Stimulated activated CD4-positive, alpha-beta T cell treated with anti-CD3 and anti-CD28 coated beads, Interleukin-4, amount 100 ng/mL, for 4 hours (primary cell): ENCODE measurements around the gene ZHX3.
"Not testable (repeated sequence)": the region's sequence is repeated elsewhere in the genome, so short reads cannot be mapped to it uniquely, and the experiment has no call there.

Source experiments
- DNase-seq, 2 experiments: peaks; one replicate each; pipeline ENCODE4 v3.0.0-alpha.2; 2020

Gene ZHX3

DNA sequence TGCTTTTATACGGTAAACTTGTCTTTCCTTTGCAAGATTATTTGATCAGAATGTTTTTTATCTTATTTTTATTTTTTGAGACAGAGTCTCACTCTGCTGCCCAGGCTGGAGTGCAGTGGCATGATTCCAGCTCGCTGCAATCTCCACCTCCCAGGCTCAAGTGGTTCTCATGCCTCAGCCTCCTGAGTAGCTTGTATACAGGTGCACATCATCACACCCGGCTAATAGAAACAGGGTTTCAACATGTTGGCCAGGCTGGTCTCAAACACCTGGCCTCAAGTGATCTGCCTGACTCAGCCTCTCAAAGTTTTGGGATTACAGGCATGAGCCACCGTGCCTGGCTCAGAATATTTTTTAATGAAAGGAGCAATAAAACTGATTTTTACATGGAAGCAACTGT, 14.2 kb upstream of the ZHX3 start:
- no peak for DNase-seq

GRCh38 chr20:41330941-41331340, 13.4 kb upstream of the ZHX3 start:
- DNase-seq = no peak

GRCh38 chr20:41330343-41330720, 12.8 kb upstream of the ZHX3 start:
- DNase-seq = no peak

DNA sequence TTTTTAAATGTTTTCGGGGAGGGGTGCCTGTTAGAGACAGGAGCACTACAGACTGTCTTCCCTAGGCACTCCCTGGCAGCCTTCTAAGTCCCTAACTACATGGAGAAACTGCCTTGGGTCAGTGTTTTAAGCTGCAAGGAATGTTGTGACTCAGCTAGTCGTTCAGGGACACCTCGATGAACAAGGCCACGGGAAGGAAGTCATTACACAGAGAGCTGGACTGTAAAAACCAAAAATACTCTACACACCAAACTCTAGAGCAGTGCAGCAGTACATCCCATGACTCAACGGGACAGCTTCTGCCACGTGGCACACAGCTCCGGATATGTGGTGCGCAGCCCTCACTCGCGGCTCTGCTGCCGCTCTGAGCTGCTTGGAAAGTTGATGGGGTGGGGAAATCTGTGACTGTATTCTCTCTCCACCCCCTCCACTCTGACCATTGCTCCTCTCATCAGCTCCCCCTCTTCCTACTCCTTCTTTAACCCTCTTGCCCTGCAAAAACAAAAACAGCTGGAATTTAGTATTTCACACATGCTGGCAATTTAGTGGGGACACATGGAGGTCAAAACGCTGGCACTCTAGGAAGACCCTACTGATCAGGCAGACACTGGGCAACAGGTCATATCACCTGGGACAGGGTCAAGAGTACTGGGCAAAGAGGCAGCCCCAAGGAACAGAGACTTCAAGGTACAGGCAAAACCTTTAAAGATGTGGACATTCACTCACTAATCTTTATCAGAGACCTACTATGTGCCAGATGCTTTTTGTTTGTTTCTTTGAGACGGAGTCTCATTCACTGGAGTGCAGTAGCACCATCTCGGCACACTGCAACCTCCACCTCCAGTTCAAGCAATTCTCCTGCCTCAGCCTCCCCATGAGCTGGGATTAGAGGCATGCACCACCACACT, 12.2 kb upstream of the ZHX3 start:
- peak; percentile 54 to 77 for DNase-seq

DNA sequence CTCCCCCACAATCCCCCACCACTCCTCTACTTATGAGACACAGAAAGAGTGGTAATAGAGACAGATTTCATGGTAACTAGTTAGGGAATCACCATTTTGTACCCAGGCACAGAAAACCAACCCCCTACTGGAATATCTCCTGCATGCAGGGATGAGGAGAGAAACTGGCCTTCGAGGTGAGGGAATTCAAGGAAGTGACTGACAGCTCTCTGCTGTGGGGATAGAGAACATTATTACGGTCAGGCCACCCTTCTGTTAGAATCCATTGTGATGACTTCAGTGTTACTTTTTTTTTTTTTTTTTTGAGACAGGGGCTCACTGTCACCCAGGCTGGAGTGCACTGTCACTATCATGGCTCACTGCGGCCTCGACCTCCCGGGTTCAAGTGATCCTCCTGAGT, 9.6 kb upstream of the ZHX3 start:
- DNase-seq = no peak

GRCh38 chr20:41320976-41321375, 3.4 kb upstream of the ZHX3 start:
- no peak for DNase-seq

DNA sequence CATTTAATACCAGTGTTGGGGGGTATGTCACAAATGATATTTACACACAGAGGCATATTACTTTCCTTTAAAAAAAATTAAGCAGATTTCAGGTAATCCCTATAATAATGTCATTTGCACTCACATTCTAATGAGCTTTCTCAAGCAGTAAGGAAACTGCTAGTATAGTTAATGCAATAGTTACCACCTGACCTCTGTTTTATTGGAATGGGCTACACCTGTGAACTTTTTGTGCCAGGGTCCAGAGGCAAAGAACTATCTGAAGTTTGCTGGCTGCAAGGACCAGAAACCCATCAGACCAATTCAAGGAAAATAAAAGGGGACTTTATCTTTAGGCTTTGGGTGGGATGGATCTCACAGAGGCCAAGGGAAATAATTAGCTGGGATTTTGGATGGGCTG, 2.9 kb upstream of the ZHX3 start:
- DNase-seq = no peak

DNA sequence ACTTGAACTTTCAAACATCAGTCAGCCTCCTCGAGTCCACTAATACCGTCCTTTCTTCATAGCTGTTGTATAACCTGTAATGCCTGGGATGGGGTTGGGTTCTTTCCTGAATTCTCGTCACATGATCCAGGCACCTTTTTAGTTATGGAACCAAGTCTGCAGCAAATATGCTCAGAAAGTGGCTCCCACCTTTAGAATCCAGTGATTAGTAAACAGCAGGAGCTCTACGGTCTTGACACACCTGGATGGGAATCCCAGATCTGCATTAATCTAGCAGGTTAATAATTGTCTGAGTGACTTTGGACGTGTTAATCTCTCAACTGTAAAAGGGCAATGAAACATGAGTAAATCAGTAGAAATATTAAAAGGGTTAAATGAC, 729 bp upstream of the ZHX3 start:
- DNase-seq = no peak

GRCh38 chr20:41316602-41317545, 657 bp downstream of the ZHX3 start:
- DNase-seq = peak; percentile 73 to 79

DNA sequence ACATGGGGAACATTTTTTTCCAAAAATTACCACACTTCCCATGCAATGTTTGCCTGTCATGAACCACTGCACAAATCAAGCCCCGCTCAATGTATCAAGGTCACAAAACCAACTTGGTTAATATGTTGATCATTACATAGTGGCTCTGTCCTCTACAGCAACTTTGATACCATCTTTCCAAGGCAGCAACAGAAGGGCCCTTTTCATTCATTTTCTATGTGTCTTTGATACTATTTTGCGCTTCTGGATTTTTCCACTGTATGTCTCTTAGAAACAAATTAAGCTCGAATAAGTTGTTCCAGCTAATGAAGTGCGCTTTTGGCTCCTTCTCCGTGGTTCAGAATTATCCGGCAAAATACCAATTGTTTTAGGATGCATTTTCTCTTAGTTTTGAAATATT, 1.5 kb downstream of the ZHX3 start:
- no peak for DNase-seq

DNA sequence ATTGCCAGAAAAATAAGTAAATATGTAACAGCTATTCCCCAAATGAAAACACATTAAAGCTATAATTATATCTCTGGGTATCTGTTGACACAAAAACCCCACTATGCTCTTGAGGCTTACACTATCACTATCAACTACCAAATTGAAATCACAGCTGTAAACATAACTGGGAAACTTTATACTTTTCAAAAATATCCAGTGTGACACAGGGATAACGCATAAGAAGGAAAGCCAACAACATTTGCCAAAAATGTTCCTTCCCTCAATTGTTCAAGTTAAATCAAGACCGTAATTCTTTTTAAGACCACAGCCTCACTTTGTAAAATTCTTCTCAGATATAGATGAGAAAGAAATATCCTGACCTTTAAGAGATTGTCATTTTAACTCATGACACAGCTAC, 3.1 kb downstream of the ZHX3 start:
- DNase-seq = no peak

DNA sequence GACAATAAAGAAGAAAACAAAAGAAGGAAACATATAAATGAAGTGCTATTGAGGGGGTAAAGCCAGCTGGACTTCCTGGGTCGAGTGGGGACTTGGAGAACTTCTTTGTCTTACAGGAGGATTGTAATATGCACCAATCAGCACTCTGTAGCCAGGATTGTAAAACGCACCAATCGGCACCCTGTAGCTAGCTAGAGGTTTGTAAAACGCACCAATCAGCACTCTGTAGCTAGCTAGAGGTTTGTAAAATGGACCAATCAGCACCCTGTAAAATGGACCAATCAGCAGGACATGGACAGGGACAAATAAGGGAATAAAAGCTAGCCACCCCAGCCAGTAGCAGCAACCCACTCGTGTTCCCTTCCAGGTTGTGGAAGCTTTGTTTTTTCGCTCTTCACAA, 5.5 kb downstream of the ZHX3 start:
- not testable (repeated sequence) for DNase-seq

DNA sequence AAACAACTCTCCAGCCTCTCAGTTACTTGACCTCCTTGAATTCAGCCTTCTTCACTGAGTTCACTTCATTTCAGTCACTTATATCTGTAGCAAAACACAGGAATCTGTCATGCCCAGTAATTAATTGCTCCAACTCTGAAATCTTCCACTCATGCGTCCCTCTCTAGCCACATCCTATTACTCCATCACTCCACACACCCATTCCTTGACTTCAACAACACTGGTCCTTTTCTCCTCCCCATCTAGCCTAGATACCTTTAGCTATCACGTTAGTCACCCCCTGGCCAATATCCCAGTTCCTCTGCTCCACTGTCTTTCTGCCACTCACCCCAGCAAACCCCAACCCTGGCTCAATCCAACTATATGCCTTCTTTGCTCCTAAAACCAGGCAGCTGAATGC, 7.7 kb downstream of the ZHX3 start:
- no peak for DNase-seq

- DNase-seq = no peak
Observed at GRCh38 chr20:41308726-41309413, 8.7 kb downstream of the ZHX3 start.

GRCh38 chr20:41308290-41308711, 9.2 kb downstream of the ZHX3 start:
- no peak for DNase-seq

DNA sequence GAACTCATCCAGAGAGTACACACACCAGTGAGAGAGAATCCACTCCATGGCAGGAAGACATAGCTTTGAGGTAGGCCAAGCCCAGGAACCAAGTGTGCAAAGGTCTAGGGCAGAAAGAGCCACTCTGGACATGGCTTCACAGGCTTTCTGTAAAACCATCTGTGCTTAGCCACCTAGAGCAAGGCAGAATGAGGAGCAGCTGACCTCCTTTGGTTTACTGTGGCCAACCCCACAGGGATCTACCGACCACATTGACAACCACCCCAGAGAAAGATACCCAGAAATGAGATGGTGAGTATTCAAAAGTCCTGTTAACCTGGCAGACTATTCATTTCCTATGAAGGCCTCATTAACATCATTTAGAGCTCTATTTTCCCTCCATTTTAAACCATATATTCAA, 10.5 kb downstream of the ZHX3 start:
- DNase-seq = no peak

DNA sequence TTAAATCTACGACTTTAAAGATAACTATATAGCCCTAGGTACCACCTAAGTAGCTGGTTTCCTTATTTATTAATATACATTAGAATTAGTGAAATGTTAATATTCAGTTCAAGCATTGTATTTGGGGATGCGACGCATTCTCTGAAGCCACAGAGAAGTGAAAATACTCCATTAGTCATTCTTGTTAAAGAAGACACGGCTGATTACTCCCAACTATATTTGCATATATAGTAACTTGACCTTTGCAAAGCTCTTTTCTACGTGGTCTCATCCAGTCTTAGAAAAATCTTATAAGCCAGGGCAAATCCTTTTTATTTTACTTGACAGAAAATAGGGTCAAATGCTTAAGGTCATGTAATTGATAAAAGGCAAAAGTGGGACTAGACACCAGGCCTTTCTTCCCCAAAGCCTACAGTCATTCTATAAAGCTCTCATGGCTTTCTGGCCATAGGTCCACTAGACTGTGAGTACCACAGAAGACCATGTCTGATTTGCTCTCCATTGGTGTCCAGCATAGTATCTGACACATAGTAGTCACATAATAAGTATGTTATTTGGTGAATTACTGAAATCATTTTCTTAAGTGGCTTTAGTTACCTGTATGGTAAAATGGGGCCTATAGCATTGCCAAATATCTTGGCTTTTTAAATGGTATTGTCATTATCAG, 11.3 kb downstream of the ZHX3 start:
- no peak for DNase-seq

- no peak for DNase-seq
Observed at GRCh38 chr20:41304424-41305079, 13.0 kb downstream of the ZHX3 start.

GRCh38 chr20:41304002-41304401, 13.5 kb downstream of the ZHX3 start:
- no peak for DNase-seq

GRCh38 chr20:41300886-41301285, 16.6 kb downstream of the ZHX3 start:
- no peak for DNase-seq

- DNase-seq = no peak
Observed at GRCh38 chr20:41300383-41300782, 17.1 kb downstream of the ZHX3 start.

GRCh38 chr20:41299899-41300298, 17.6 kb downstream of the ZHX3 start:
- DNase-seq = no peak
